CD4-positive, alpha-beta T cell treated with Interleukin-2 at 100 ng/mL for 4 hours (primary cell): Measurements from ENCODE around the gene MINDY4.

ENCODE experiments used
- DNase-seq: peaks from one replicate; pipeline ENCODE4 v3.0.0-alpha.2; 2020; ENCODE audit warnings: low spot score

Gene MINDY4

GRCh38 chr7:30915005-30915601 lies 143.9 kb downstream of the MINDY4 start:
- no peak for DNase-seq

- no peak for DNase-seq
Measured at GRCh38 chr7:30915751-30916150, 144.5 kb downstream of the MINDY4 start.

GRCh38 chr7:30916255-30916654 lies 145.0 kb downstream of the MINDY4 start:
- no peak for DNase-seq

- DNase-seq = no peak
Measured at GRCh38 chr7:30916767-30917166, 145.6 kb downstream of the MINDY4 start.

- DNase-seq = no peak
Measured at GRCh38 chr7:30917216-30917893, 146.1 kb downstream of the MINDY4 start.

- no peak for DNase-seq
Measured at GRCh38 chr7:30918676-30919075, 147.5 kb downstream of the MINDY4 start.

- DNase-seq = no peak
Measured at GRCh38 chr7:30920021-30920583, 148.9 kb downstream of the MINDY4 start.

- DNase-seq = no peak
Measured at GRCh38 chr7:30920584-30921539, 149.6 kb downstream of the MINDY4 start.

- DNase-seq = no peak
Measured at GRCh38 chr7:30921540-30922401, 150.6 kb downstream of the MINDY4 start.

- DNase-seq = no peak
Measured at GRCh38 chr7:30922596-30922995, 151.4 kb downstream of the MINDY4 start.

GRCh38 chr7:30923009-30923773 lies 152.0 kb downstream of the MINDY4 start:
- no peak for DNase-seq

GRCh38 chr7:30923774-30924413 lies 152.7 kb downstream of the MINDY4 start:
- no peak for DNase-seq

- DNase-seq = no peak
Measured at GRCh38 chr7:30924624-30925023, 153.4 kb downstream of the MINDY4 start.

GRCh38 chr7:30925117-30925516 lies 153.9 kb downstream of the MINDY4 start:
- DNase-seq = no peak

- no peak for DNase-seq
Measured at GRCh38 chr7:30925913-30926312, 154.7 kb downstream of the MINDY4 start.

GRCh38 chr7:30926313-30926712 lies 155.1 kb downstream of the MINDY4 start:
- DNase-seq = no peak

- no peak for DNase-seq
Measured at GRCh38 chr7:30927040-30927439, 155.8 kb downstream of the MINDY4 start.

- DNase-seq = no peak
Measured at GRCh38 chr7:30927559-30927958, 156.3 kb downstream of the MINDY4 start.

- DNase-seq = no peak
Measured at GRCh38 chr7:30928254-30928872, 157.1 kb downstream of the MINDY4 start.

GRCh38 chr7:30929686-30930085 lies 158.5 kb downstream of the MINDY4 start:
- DNase-seq = no peak
